SU-DHL-6 (cell line): ENCODE data around the gene CDH23.

Source experiments
- EZH2phosphoT487 ChIP-seq: fragments of 200-600 bp; sonication (generic), shearing (Covaris generic); conservative IDR thresholded peaks from 2 replicates; pipeline ENCODE4 v1.6.1; 2018; ENCODE audit warnings: mild to moderate bottlenecking, antibody characterized with exemption, low read length, moderate library complexity, mixed read lengths
- TF ChIP-seq, protein P1 (sequence below): fragments of 200-600 bp; sonication (generic); IDR thresholded peaks from one replicate; pipeline ENCODE4 v1.5.1; 2017; ENCODE audit warnings: antibody characterized with exemption, mild to moderate bottlenecking, low read length, moderate library complexity; ENCODE audit not compliant: insufficient read depth, poor library complexity, severe bottlenecking

DNA sequence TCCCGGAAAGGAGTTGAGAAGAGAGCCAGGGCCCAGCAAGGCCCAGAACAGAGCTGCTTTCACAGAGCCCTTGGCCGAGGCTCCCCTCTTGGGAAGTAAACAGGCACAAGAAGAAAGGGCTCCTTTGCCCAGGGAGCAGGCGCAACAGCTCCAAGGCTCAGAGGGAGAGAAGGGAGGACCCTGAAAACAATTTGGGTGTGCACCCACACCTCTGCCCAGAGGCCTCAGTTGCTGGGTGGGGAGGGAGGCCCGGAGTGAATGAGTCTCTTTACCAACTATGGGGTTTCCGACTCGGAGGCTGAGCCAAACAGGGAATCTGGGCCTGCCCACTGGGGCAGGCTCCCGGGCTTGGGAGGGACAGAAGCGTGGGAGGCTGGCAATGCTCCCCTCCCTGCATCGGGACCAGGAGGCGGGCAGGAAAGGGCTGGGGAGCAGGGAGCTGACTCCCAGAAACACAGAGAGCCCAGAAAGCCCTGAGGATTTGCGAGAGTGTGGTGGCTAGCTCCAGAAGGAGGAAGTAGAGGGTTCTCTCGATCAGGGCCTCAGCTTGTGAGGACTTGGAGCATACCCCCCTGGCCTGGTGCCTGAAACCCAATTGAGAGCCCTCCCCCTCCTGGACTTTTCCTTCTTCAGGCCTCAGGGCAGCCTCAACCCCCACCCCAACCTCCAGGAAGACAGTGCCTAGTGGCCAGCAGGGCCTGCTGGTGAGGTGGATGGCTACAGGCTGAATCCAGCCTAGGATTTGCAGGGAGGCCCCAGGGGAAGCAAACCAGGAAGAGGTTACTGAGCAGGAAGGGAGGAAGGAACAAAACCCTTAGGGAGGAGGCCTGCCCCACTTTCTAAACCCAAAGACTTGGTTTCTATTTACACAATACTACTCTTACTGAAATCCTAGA lies 316.7 kb downstream of the CDH23 start:
- TF ChIP-seq, protein P1, sequence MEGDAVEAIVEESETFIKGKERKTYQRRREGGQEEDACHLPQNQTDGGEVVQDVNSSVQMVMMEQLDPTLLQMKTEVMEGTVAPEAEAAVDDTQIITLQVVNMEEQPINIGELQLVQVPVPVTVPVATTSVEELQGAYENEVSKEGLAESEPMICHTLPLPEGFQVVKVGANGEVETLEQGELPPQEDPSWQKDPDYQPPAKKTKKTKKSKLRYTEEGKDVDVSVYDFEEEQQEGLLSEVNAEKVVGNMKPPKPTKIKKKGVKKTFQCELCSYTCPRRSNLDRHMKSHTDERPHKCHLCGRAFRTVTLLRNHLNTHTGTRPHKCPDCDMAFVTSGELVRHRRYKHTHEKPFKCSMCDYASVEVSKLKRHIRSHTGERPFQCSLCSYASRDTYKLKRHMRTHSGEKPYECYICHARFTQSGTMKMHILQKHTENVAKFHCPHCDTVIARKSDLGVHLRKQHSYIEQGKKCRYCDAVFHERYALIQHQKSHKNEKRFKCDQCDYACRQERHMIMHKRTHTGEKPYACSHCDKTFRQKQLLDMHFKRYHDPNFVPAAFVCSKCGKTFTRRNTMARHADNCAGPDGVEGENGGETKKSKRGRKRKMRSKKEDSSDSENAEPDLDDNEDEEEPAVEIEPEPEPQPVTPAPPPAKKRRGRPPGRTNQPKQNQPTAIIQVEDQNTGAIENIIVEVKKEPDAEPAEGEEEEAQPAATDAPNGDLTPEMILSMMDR, result no peak
- TF ChIP-seq EZH2phosphoT487, result no peak
